GM12878 (cell line): ENCODE data around the gene MT1HL1. TPM values are rescaled to one million over a fixed set of nuclear protein-coding genes. Genes with fewer than 3 reads are reported as not detected.

ENCODE experiments used
- ATAC-seq: fragments of 200-7000 bp; cut with Tn5 transposase; 3 replicates; pipeline ENCODE4 v1.9.1; 2020; ENCODE audit warnings: mild to moderate bottlenecking, moderate library complexity
- BruUV-seq: library from RNA; stranded (reverse); fragments of 400-500 nt; replicated peaks from 2 replicates; lab custom pipeline; 2021; lab: Mats Ljungman, UMichigan
- CTCF ChIA-PET: fragments of 300-600 bp; sonication (Branson Sonifier 250); formaldehyde crosslinking; extraction: SDS; loops from one replicate; lab custom pipeline; 2021; ENCODE audit warnings: inconsistent platforms; lab: Yijun Ruan, JAX
- POLR2A ChIA-PET: fragments of 350-600 bp; formaldehyde crosslinking; extraction: SDS; loops from one replicate; lab custom pipeline; 2021; ENCODE audit warnings: inconsistent platforms; lab: Charles Lee
- RAD21 ChIA-PET: fragments of 300-600 bp; sonication (Branson Sonifier 250); formaldehyde crosslinking; loops from one replicate; lab custom pipeline; 2023; ENCODE audit warnings: antibody characterized with exemption; ENCODE audit not compliant: unreplicated experiment; lab: Charles Lee
- SMC1A ChIA-PET: fragments of 300-600 bp; sonication (Branson Sonifier 250); formaldehyde crosslinking; loops from one replicate; lab custom pipeline; 2023; ENCODE audit not compliant: unreplicated experiment, uncharacterized antibody; lab: Charles Lee
- DNase-seq: peaks from one replicate; pipeline ENCODE4 v3.0.0-alpha.2; 2011; ENCODE audit warnings: low read depth, low spot score
- FAIRE-seq: peaks from 3 replicates; lab custom pipeline; 2011; peaks lifted over from hg19 to GRCh38; lab: Jason Lieb, UNC
- H2AFZ ChIP-seq: 2 replicates; pipeline ENCODE4 v1.6.0; 2011; ENCODE audit warnings: low read depth, low read length, control low read depth; ENCODE audit not compliant: control insufficient read depth
- H3K27ac ChIP-seq: 2 replicates; pipeline ENCODE4 v1.5.1; 2011; ENCODE audit warnings: control low read depth; ENCODE audit not compliant: control insufficient read depth, insufficient read depth
- H3K27me3 ChIP-seq, 2 experiments: replicated peaks in 1 of 2; 2 replicates each; pipeline versions ENCODE4 v1.6.0 to v1.6.1; 2011; ENCODE audit warnings: low read length in 1 of 2; ENCODE audit not compliant: control insufficient read depth in 2 of 2, insufficient read depth in 2 of 2
- H3K36me3 ChIP-seq, 2 experiments: 2 replicates each; pipeline ENCODE4 v1.5.1; 2011; ENCODE audit warnings: low read length in 1 of 2; ENCODE audit not compliant: control insufficient read depth in 2 of 2, insufficient read depth in 2 of 2
- H3K4me1 ChIP-seq: 2 replicates; pipeline ENCODE4 v1.6.1; 2011; ENCODE audit warnings: mild to moderate bottlenecking, low read length, moderate library complexity, mixed read lengths; ENCODE audit not compliant: control insufficient read depth, insufficient read depth
- H3K4me2 ChIP-seq: 2 replicates; pipeline ENCODE4 v1.6.0; 2011; ENCODE audit warnings: control low read depth; ENCODE audit not compliant: control insufficient read depth, insufficient read depth
- H3K4me3 ChIP-seq: fragments of 200-600 bp; sonication (generic); 2 replicates; pipeline ENCODE4 v1.5.1; 2016
- H3K79me2 ChIP-seq: 2 replicates; pipeline ENCODE4 v1.6.0; 2011; ENCODE audit warnings: low read length; ENCODE audit not compliant: control insufficient read depth, insufficient read depth
- H3K9ac ChIP-seq: 2 replicates; pipeline ENCODE4 v1.8.0; 2011; ENCODE audit warnings: low read length, control low read depth, mixed read lengths; ENCODE audit not compliant: control insufficient read depth, insufficient read depth
- H3K9me3 ChIP-seq: replicated peaks from 3 replicates; pipeline ENCODE4 v1.5.1; 2011; ENCODE audit warnings: mild to moderate bottlenecking, low read length; ENCODE audit not compliant: control insufficient read depth, insufficient read depth
- H4K20me1 ChIP-seq: 2 replicates; pipeline ENCODE4 v1.6.0; 2011; ENCODE audit not compliant: control insufficient read depth, insufficient read depth
- CEBPZ ChIP-seq: fragments of 150-350 bp; IDR thresholded peaks from 2 replicates; pipeline ENCODE4 v1.6.1; 2016; ENCODE audit warnings: low read depth, low read length
- CUX1 ChIP-seq: IDR thresholded peaks from 2 replicates; pipeline ENCODE4 v1.6.1; 2012; ENCODE audit warnings: improper control_type of control experiment, low read depth, low read length; ENCODE audit not compliant: insufficient replicate concordance
- FOS ChIP-seq: IDR thresholded peaks from 3 replicates; pipeline ENCODE4 v1.6.1; 2011; ENCODE audit warnings: borderline replicate concordance; ENCODE audit not compliant: insufficient read length; ENCODE audit errors: extremely low read depth
- KAT2A ChIP-seq: conservative IDR thresholded peaks from 2 replicates; pipeline ENCODE4 v1.6.1; 2011; ENCODE audit warnings: low read depth, low read length; ENCODE audit not compliant: control insufficient read depth
- KLF5 ChIP-seq: fragments of 450-650 bp; IDR thresholded peaks from 2 replicates; pipeline ENCODE4 v1.6.1; 2014; ENCODE audit warnings: mild to moderate bottlenecking; ENCODE audit not compliant: partially characterized antibody
- MYB ChIP-seq: fragments of 150-350 bp; IDR thresholded peaks from 2 replicates; pipeline ENCODE4 v1.6.1; 2014; ENCODE audit warnings: mild to moderate bottlenecking, low read depth, low read length, borderline replicate concordance
- POLR2AphosphoS5 ChIP-seq: IDR thresholded peaks from 2 replicates; pipeline ENCODE4 v1.6.1; 2011; ENCODE audit warnings: mild to moderate bottlenecking, low read length, inconsistent platforms
- RFX5 ChIP-seq: IDR thresholded peaks from 2 replicates; pipeline ENCODE4 v1.6.1; 2011; ENCODE audit warnings: low read depth, low read length, improper control_type of control experiment
- YY1 ChIP-seq: IDR thresholded peaks from 2 replicates; pipeline ENCODE4 v1.6.1; 2011; ENCODE audit warnings: low read depth, mild to moderate bottlenecking, low read length
- ZBTB40 ChIP-seq: fragments of 450-650 bp; IDR thresholded peaks from 2 replicates; pipeline ENCODE4 v1.6.1; 2016; ENCODE audit warnings: mild to moderate bottlenecking, moderate library complexity, borderline replicate concordance
- WGBS: methylation state at CpG from one replicate; pipeline ENCODE4 v1.1.6; 2016; ENCODE audit warnings: low lambda C conversion rate; ENCODE audit not compliant: insufficient replicate concordance, insufficient coverage; ENCODE audit errors: missing lambda C conversion rate; 5-methylcytosine and 5-hydroxymethylcytosine counted together
- in situ Hi-C: fragments of 300-500 bp; cut with MboI; formaldehyde crosslinking; loops from 9 replicates; pipeline ENCODE4 v1.14.3; 2018; ENCODE audit warnings: mixed read lengths
- intact Hi-C: fragments of 100-400 bp; cut with micrococcal nuclease; formaldehyde crosslinking; loops from one replicate; pipeline ENCODE4 v1.14.2; 2022; ENCODE audit not compliant: unreplicated experiment
- polyA plus RNA-seq, 11 experiments: library from polyadenylated mRNA; depleted of rRNA in 4 of 11; unstranded in 6 of 11; stranded (reverse) in 5 of 11; fragments of >200 nt; fragmentation: Nextera tagmentation in 4 of 11; fragmentation: Illumina TruSeq in 1 of 11; extraction: Ambion mirVana in 4 of 11; extraction: Trizol in 1 of 11; gene quantifications; 1 replicate in 1 of 11; 2 replicates in 10 of 11; pipeline versions ENCODE4 v1.2.1 to v1.2.3, GENCODE V29; 2011 to 2016; ENCODE audit warnings: inconsistent platforms in 2 of 11, missing spikeins in 2 of 11, low read depth in 1 of 11
- total RNA-seq, 4 experiments: library from RNA; depleted of rRNA in 3 of 4; stranded (reverse); fragments of >200 nt in 3 of 4; fragmentation: Illumina TruSeq in 1 of 4; extraction: Trizol in 1 of 4; gene quantifications; 2 replicates each; pipeline versions ENCODE4 v1.2.1 to v1.2.3, GENCODE V29; 2013 to 2021

The MT1HL1 gene
- total and polyA plus RNA-seq, 10 of the 15 experiments (the other 5 are each of a cell fraction or from before 2014, with no cell fraction given), result not detected

GRCh38 chr1:237012361-237012760 lies 8.1 kb upstream of the MT1HL1 start:
- no peaks in the 10 kb centered on the region for H3K79me2 ChIP-seq
- no peak overlapping the region for H3K4me2 ChIP-seq
- H3K36me3 ChIP-seq, result no peaks in the 10 kb centered on the region
- no peaks in the 10 kb centered on the region; a peak in 1 of 4 replicates for H3K27me3 ChIP-seq
- intact Hi-C loops, result no loop called here
- no peak overlapping the region for H3K27ac ChIP-seq
- POLR2A ChIA-PET, result no interaction called here
- SMC1A ChIA-PET, result no interaction called here
- no peaks in the 10 kb centered on the region for H4K20me1 ChIP-seq
- ATAC-seq, result no peak
- no peak overlapping the region for H2AFZ ChIP-seq
- BruUV-seq, result no TSS peak
- H3K4me1 ChIP-seq, result no peaks in the 10 kb centered on the region
- TF ChIP-seq RFX5 (no peak), KAT2A (no peak), CUX1 (no peak), CEBPZ (no peak), MYB (no peak), ZBTB40 (no peak), KLF5 (no peak), POLR2AphosphoS5 (no peak), FOS (no peak), YY1 (no peak)
- no peak overlapping the region for H3K4me3 ChIP-seq
- WGBS, result 40% methylated on average over 5 of the region's 5 CpGs
- CTCF ChIA-PET, result no interaction called here
- no peak for DNase-seq
- H3K9me3 ChIP-seq, result no peaks in the 10 kb centered on the region
- no peak overlapping the region for H3K9ac ChIP-seq
- RAD21 ChIA-PET, result no interaction called here
- in situ Hi-C loops, result no loop called here
- FAIRE-seq, result no peak
